GM19324 (cell line): ENCODE measurements around the gene DEFB131A.
"Not testable (repeated sequence)": the region's sequence is repeated elsewhere in the genome, so short reads cannot be mapped to it uniquely, and the experiment has no call there.

ENCODE experiments used
- ATAC-seq: cut with Tn5 transposase; IDR thresholded peaks from one replicate; pipeline ENCODE4 v1.9.1; 2021; ENCODE audit warnings: mild to moderate bottlenecking, moderate library complexity; ENCODE audit not compliant: unreplicated experiment, low FRiP score

DEFB131A gene, protein sequence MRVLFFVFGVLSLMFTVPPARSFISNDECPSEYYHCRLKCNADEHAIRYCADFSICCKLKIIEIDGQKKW

DNA sequence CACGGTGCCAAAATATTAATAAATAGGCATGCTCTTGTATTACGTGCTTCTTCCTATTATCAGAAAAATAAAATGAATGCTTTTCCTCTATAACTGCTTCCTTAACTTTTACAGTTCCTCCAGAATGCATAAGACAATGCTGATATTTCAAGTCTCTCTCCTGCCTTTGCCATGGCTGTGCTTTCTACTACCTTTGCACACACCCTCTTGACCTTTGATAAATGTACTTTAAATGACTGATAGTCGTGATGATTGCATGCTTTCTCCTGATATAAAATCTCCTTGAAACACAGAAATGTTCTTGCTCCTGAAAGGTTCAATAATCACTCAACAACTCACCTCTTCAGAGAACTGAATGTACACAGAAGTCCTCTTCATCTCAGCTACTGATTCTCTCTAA lies at the start of gene DEFB131A:
DEFB131A (plus strand) TSS at position 301 of the 400 bp plus-strand sequence. CDS start 120 bp downstream, outside the sequence.
- ATAC-seq, result not testable (repeated sequence)

DNA sequence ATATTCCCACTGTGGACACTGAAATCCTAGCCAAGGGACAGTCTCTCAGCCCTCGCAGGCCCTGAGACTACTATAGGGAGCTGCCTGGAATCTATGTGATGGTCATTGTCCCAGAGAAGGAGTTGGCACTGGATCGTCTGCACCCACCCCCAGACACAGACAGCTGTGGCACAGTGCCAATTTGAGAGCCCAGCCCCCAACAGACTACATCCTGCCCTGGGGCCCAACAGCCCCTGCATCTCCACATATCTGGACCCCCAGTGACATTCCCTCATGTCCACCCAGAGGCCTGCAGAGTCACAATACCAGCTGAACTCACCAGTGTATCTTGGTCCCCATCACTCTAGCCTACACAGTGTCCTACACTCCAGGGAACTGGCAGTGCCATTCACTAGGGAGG lies 38.4 kb upstream of the DEFB131A start:
- ATAC-seq, result not testable (repeated sequence)

DNA sequence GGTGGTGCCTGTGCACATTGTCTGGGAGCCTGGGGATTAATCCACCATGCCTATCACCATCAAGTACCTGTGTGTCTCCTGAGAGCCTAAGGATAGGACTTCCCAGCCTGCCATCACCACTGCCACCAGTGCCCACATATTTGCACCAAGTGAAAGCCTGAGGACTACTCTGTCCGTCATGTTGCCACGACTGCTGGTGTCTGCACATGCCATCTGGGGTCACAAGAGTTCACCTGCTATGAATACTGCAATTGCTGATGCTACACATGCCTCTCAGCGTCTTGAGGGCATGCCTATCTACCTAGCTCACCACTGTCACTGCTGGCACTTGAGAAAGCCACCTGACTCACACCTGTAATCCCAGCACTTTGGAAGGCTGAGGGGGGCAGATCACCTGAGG lies 37.7 kb upstream of the DEFB131A start:
- not testable (repeated sequence) for ATAC-seq

DNA sequence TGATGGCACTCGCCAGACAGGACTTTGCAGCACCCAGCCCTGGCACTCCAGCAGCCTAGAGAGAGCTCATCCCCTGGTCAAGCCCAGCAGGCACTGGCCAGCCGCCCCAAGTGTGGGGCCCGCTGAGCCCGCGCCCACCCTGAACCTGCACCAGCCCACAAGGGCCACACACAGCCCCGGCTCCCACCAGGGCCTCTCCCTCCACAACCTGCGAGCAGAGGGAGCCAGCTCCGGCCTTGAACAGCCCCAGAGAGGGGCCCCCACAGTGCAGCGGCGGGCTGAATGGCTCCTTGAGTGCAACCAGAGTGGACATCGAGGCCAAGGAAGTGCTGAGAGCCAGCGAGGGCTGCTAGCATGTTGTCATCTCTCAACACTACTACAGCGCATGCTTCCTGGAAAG lies 34.4 kb upstream of the DEFB131A start:
- no peak for ATAC-seq

DNA sequence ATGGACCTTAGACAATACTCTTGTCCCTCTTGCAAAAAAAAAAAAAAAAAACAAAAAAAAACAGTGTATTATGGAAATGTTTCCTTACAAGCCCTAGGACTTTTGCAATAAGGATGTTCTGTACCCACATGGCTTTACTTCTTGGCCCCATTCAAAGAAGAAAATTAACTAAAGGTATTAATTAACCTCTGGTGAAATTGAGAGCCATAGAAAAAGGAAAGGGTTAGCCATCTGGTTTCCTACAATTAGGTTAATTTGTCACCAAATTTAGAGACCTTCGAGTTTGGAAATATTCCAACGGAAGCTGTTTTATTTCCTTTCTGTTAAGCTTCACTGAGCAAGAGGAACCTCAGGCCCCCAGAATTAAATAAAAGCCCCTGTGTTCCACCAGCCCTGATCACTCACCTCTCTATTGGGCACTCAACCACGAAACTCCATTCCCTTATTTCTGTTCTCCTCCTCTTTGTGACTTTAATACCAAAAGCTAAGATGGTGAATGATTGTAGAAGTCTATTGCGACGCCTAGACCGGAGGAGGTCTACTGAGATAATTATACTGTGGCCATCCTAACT lies 22.2 kb upstream of the DEFB131A start:
- ATAC-seq, result not testable (repeated sequence)

DNA sequence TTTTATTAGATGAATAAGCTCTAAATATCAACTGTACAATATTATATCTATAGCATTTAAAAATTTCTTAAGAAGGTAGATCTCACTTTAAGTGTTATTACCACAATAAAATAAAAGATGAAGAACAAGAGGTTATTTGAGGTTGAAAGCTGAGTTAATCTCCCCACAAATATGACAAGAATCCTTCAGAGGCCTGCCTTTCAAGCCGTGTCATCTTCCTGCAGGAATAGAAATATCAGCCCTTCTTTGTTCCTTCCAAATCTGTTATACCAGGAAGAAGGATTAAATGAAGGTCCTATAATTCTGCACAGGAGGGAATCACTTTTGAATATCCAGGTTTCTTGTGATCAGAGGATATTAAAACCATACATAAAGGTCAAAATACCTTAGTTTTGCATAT lies 18.3 kb upstream of the DEFB131A start:
- not testable (repeated sequence) for ATAC-seq

DNA sequence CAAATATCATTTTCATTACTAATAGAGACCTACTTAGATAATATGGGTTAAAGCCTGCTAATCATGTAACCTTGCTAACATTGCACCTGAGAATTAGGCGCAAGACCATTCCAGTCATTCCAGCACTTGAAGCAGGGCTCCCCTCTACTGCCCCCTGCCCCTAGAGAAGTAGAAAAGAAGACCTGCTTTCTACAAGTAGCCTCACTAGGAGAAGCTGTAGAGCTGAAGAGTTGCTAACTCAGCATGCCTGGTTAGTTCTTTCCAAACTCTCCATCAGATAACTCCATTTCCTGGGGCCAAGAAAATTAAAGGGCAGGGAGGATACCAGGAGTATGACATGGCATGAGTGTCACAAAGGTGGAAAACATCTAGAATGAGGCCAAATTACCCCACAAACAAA lies 14.2 kb upstream of the DEFB131A start:
- ATAC-seq, result not testable (repeated sequence)

DNA sequence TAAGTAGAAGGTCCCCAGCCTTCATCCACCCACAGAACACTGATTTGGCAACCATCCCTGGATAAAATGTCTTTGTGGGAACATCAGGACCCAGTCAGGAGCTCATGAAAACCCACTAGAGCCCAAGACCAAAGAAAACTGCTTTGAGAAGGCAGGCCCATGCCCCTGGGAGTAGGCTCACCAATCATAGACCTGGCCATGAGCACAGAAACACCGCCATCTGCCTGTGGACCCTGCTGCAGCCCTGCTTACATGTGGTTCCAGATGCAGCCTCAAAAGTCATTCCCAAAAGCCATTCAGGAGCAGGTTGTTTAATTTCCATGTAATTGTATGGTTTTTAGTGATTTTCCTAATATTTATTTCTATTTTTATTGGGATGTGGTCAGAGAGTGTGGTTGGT lies 10.9 kb upstream of the DEFB131A start:
- not testable (repeated sequence) for ATAC-seq

DNA sequence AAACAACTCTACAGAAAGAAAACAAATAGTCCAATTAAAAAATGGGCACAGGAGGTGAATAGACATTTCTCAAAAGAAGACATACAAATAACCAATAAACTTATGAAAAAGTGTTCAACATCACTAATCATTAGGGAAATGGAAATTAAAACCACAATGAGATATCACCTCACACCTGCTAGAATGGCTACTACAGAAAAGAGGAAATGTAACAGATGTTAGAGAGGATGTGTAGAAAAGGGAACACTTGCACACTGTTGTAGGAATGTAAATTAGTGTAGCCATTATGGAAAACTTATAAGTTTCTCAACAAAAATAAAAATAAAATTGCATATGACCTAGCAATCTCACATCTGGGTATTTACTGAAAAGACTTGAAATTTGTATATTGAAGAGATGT lies 7.5 kb upstream of the DEFB131A start:
- ATAC-seq, result not testable (repeated sequence)

DNA sequence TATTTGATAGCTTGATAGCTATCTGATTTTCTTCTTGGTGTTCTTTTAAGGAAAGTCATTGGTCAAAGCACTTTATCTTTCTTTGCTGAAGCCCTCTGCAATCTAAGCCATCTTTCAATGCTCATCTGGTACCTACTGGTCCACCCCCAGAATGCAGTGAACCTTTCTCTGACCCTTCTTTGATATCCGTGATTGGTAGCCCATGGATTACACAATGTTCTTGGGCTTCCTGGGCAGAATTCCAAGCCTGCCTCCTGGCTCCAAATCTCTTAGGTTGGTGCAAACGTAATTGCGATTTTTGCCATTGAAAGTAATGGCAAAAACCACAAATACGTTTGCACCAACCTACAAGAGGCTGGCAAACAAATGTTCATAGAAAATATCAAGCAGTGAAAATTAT lies 1.9 kb upstream of the DEFB131A start:
- ATAC-seq, result not testable (repeated sequence)

DNA sequence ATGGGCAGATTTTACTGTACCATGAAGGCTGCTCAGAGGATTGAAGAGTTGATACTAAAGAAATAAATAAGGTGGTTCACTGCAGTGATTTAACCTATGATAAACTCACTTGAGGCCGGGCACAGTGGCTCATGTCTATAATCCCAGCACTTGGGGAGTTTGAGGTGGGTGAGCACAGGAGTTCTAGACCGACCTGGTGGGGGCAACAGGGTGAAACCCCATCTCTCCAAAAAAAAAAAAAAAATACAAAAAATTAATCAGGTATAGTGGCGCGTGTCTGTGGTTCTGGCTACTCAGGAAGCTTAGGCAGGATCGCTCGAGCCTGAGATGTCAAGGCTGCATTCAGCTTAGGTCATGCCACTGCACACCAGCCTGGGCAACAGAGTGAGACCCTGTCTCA lies 467 bp downstream of the DEFB131A start:
- not testable (repeated sequence) for ATAC-seq

DNA sequence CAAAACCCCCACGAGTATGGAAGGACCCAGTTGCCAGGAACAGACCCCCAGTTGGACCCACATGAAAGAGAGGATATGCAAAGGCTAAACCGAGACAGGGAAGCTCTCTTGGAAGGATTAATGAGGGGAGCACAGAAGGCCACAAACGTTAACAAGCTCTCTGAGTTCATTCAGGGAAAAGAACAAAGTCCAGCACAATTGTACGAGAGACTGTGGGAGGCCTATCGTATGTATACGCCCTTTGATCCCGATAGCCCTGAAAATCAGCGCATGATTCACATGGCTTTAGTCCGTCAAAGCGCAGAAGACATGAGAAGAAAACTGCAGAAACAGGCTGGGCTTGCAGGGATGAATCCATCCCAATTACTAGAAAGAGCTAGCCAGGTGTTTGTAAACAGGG lies 8.0 kb downstream of the DEFB131A start:
- ATAC-seq, result not testable (repeated sequence)

DNA sequence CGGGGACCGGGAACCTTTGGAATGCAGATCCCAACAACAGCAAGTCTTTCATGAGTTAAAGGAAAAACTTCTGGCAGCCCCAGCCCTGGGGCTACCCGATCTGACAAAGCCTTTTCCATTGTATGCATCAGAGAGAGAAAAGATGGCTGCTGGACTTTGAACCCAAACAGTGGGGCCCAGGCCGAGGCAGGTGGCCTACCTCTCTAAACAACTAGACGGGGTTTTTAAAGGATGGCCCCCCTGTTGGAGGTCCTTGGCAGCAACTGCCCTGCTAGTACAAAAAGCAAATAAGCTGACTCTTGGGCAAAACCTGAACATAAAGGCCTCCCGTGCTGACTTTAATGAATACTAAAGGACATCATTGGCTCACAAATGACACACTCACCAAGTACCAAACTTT lies 10.1 kb downstream of the DEFB131A start:
- not testable (repeated sequence) for ATAC-seq

DNA sequence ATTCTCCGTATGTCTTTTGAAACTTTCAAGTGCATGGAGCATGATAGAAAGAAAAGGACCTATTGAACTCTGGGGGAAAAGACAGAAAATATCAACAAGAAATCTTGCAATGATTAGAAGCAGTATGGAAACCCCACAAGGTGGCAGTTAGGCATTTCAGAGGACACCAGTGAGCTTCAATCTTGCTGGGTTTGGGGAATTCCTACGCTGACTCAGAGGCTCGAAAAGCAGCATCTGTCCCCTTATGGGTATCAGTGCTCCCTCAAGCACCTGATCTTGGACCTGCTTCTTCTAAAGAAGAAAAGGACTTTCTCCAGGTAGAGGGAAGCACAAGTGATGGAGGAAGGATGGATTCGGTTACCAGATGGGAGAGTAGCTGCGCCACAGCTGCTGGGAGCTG lies 10.8 kb downstream of the DEFB131A start:
- ATAC-seq, result not testable (repeated sequence)

DNA sequence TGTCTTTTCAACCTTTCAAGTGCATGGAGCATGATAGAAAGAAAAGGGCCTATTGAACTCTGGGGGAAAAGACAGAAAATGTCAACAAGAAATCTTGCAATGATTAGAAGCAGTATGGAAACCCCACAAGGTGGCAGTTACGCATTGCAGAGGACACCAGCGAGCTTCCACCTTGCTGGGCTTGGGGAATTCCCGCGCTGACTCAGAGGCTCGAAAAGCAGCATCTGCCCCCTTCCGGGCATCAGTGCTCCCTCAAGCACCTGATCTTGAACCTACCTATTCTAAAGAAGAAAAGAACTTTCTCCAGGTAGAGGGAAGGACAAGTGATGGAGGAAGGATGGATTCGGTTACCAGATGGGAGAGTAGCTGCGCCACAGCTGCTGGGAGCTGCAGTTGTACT lies 35.3 kb downstream of the DEFB131A start:
- not testable (repeated sequence) for ATAC-seq

DNA sequence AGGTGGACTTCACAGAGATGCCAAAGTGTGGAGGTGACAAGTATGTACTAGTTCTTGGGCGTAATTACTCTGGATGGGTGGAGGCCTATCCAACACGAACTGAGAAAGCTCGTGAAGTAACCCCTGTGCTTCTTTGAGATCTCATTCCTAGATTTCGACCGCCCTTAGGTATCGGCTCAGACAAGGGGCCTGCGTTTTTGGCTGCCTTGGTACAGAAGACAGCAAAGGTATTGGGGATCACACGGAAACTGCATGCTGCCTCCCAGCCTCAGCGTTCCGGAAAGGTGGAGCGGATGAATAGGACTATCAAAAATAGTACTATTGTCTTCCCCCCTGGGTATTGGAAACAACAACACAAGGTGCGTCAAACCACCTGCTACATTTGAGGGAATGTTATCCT lies 35.9 kb downstream of the DEFB131A start:
- ATAC-seq, result not testable (repeated sequence)

DNA sequence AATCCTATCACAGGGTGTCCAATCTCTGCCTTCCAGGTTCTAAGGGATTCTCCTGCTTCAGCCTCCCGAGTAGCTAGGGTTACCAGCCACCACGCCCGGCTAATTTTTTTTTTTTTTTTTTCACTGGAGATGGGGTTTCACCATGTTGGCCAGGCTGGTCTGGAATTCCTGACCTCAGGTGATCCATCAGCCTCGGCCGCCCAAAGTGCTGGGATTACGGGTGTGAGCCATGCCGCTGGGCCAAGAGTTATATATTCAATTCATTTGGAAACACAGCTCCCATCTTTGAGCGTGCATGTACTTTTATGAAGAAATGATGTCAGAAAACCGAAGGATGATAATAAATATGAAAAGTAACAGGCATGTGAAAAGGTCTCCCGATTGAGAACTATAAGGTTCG lies 38.7 kb downstream of the DEFB131A start:
- ATAC-seq, result not testable (repeated sequence)

DNA sequence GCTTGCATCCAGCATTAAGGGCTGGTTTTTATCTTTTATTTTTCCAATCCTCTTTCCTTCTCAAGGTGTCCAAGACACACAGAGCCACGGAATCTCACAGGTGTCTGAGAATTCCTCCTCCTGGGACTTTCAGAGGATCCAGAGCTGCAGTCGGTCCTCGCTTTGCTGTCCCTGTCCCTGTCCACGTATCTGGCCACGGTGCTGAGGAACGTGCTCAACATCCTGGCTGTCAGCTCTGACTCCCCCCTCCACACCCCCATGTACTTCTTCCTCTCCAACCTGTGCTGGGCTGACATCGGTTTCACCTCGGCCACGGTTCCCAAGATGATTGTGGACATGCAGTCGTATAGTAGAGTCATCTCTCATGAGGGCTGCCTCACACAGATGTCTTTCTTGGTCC lies 39.5 kb downstream of the DEFB131A start:
- ATAC-seq, result not testable (repeated sequence)

DNA sequence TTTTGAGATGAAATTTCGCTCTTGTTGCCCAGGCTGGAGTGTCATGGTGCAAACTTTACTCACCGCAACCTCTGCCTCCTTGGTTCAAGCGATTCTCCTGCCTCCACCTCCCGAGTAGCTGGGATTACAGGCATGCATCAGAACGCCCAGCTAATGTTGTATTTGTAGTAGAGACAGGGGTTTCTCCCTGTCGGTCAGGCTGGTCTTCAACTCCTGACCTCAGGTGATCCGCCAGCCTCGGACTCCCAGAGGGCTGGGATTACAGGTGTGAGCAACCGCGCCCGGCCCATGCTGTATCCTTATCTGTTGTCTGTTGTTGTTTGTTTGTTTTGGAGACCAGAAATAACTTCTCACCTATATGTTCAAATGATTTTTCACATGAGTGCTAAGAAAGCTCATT lies 42.7 kb downstream of the DEFB131A start:
- not testable (repeated sequence) for ATAC-seq

DNA sequence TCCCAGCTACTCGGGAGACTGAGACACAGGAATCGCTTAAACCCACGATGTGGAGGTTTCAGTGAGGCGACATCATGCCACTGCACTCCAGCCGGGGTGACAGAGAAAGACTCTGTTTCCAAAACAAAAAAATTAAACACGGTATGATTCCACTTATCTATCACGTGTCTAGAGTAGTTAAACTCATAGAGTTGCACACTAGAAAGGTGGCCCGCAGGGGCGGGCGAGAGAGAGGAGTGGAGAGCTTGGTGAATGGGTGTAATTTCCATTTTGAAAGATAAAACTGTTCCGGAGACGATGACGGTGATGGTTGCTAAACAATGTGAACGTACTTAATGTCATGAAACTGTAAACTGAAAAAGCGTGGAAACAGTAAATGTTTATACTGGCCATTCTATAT lies 44.6 kb downstream of the DEFB131A start:
- ATAC-seq, result not testable (repeated sequence)

DNA sequence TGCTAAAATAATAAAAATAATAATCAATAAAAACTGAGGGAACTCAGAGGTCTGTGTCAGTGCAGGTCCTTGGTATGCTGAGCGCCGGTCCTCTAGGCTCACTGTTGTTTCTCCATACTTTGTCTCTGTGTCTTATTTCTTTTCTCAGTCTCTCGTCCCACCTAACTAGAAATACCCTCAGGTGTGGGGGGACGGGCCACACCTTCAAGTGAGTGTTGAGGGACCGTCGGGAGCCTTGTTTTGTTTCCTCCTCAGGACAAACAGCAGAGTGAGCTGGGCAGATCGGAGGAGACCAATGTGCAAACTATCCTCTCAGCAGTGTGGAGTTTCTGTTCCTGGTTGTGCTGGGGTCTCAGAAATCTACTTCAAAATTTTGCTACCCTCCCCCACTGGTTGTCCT lies 46.3 kb downstream of the DEFB131A start:
- not testable (repeated sequence) for ATAC-seq

DNA sequence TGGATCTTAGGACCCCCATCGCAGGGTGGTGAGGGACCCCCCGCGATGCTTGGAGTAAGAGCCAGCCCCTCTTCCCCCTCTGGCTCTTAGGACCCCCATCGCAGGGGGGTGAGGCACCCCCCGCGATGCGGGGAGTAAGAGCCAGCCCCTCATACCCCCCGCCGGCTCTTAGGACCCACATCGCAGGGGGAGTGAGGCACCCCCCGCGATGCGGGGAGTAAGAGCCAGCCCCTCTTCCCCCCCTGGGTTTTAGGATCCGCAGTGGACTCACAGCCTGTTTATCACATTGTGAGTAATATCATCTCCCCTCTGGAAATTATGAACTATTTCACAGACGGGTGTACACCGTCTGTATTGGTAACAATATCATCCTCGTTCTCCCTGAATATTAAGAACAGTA lies 46.8 kb downstream of the DEFB131A start:
- ATAC-seq, result not testable (repeated sequence)
